Activated naive CD4-positive, alpha-beta T cell treated with anti-CD3 and anti-CD28 coated beads, Interleukin-2, amount 10 ng/mL, durations not matched to agents 7 days and 5 days (primary cell): ENCODE measurements around the gene ELN.

ENCODE experiments used
- CTCF ChIA-PET: fragments of 350-600 bp; sonication (Branson Sonifier 250); formaldehyde crosslinking; loops from one replicate; lab custom pipeline; 2021; ENCODE audit warnings: antibody characterized with exemption; lab: Charles Lee
- DNase-seq: peaks from one replicate; pipeline ENCODE4 v3.0.0-alpha.2; 2020
- H3K27ac Mint-ChIP-seq: one replicate; pipeline ENCODE4 v1.8.0; 2021; ENCODE audit warnings: mild to moderate bottlenecking, moderate library complexity, mixed read lengths
- H3K27me3 Mint-ChIP-seq: one replicate; pipeline ENCODE4 v1.8.0; 2021; ENCODE audit warnings: mild to moderate bottlenecking, mixed read lengths
- H3K36me3 Mint-ChIP-seq: one replicate; pipeline ENCODE4 v1.8.0; 2021; ENCODE audit warnings: mixed read lengths
- H3K4me1 Mint-ChIP-seq: one replicate; pipeline ENCODE4 v1.8.0; 2021; ENCODE audit warnings: mixed read lengths
- H3K4me3 Mint-ChIP-seq: one replicate; pipeline ENCODE4 v1.8.0; 2021; ENCODE audit warnings: mild to moderate bottlenecking, moderate library complexity, mixed read lengths
- H3K9me3 Mint-ChIP-seq: one replicate; pipeline ENCODE4 v1.8.0; 2021; ENCODE audit warnings: mixed read lengths

The ELN gene

GRCh38 chr7:74023786-74024185 is 4.2 kb upstream of the ELN start:
- Mint-ChIP-seq H3K27ac (no peak overlapping the region), H3K36me3 (no peaks in the 10 kb centered on the region), H3K27me3 (peaks cover 53% of the 10 kb centered on the region), H3K4me1 (no peaks in the 10 kb centered on the region), H3K9me3 (no peaks in the 10 kb centered on the region), H3K4me3 (no peak overlapping the region)
- no peak for DNase-seq
- CTCF ChIA-PET: no interaction called here

DNA sequence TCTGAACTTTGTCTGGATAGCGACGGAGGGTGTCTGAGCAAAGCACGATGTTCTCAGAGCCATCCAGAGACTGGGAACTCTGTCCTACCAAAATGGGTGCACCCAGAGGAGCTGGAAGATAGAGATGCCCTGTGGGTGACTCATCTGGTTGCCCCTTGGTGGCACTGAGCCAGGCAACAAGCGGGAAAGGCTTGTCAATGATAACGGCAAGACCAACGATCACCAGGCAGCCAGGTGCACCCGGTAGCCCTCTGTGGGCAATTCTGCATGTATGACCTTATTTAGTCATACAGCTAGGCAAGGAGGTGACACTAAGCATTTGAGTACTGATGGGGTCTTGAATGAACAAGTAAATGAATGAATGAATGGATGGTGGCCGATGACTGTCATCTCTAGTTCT is 2.8 kb upstream of the ELN start:
- Mint-ChIP-seq H3K4me1 (peaks cover 3% of the 10 kb centered on the region), H3K9me3 (no peaks in the 10 kb centered on the region), H3K4me3 (no peak overlapping the region), H3K27ac (no peak overlapping the region), H3K36me3 (no peaks in the 10 kb centered on the region), H3K27me3 (peaks cover 66% of the 10 kb centered on the region)
- CTCF ChIA-PET: interaction anchor here (0.7 to 2.1 kb wide), 7 partner anchors 15 to 375 kb away, joined by 3 to 9 read pairs (median 4); no protein-coding TSS in a partner anchor
- no peak for DNase-seq

- no peak overlapping the region for H3K27ac Mint-ChIP-seq
- no peaks in the 10 kb centered on the region for H3K9me3 Mint-ChIP-seq
- H3K27me3 Mint-ChIP-seq: peaks cover 72% of the 10 kb centered on the region
- no peaks in the 10 kb centered on the region for H3K36me3 Mint-ChIP-seq
- H3K4me3 Mint-ChIP-seq: no peak overlapping the region
- peaks cover 3% of the 10 kb centered on the region for H3K4me1 Mint-ChIP-seq
- CTCF ChIA-PET: interaction anchor here (0.5 to 2.1 kb wide), 18 partner anchors 10 to 503 kb away, joined by 3 to 14 read pairs (median 4); no protein-coding TSS in a partner anchor
- DNase-seq: no peak
Measured at GRCh38 chr7:74025730-74026129, 2.2 kb upstream of the ELN start.

GRCh38 chr7:74026406-74026902 is 1.5 kb upstream of the ELN start:
- H3K36me3 Mint-ChIP-seq: no peaks in the 10 kb centered on the region
- DNase-seq: no peak
- peaks cover 3% of the 10 kb centered on the region for H3K4me1 Mint-ChIP-seq
- CTCF ChIA-PET: interaction anchor here (0.7 to 2.1 kb wide), 30 partner anchors 8 to 374 kb away, joined by 3 to 14 read pairs (median 4); no protein-coding TSS in a partner anchor
- peaks cover 79% of the 10 kb centered on the region for H3K27me3 Mint-ChIP-seq
- H3K4me3 Mint-ChIP-seq: no peak overlapping the region
- H3K9me3 Mint-ChIP-seq: no peaks in the 10 kb centered on the region
- no peak overlapping the region for H3K27ac Mint-ChIP-seq

GRCh38 chr7:74026903-74027682 is 880 bp upstream of the ELN start:
- H3K27me3 Mint-ChIP-seq: peaks cover 85% of the 10 kb centered on the region
- no peak overlapping the region for H3K27ac Mint-ChIP-seq
- peaks cover 3% of the 10 kb centered on the region for H3K4me1 Mint-ChIP-seq
- no peaks in the 10 kb centered on the region for H3K36me3 Mint-ChIP-seq
- H3K9me3 Mint-ChIP-seq: no peaks in the 10 kb centered on the region
- DNase-seq: peak; percentile 74
- CTCF ChIA-PET: interaction anchor here (0.6 to 2.1 kb wide), 28 partner anchors 9 to 1692 kb away, joined by 3 to 14 read pairs (median 4); no protein-coding TSS in a partner anchor
- H3K4me3 Mint-ChIP-seq: no peak overlapping the region

- Mint-ChIP-seq H3K36me3 (no peaks in the 10 kb centered on the region), H3K4me3 (no peak overlapping the region), H3K27me3 (peaks cover 95% of the 10 kb centered on the region), H3K9me3 (no peaks in the 10 kb centered on the region), H3K4me1 (peaks cover 3% of the 10 kb centered on the region), H3K27ac (no peak overlapping the region)
- CTCF ChIA-PET: interaction anchor here (1.2 kb wide), 1 partner anchor 122 kb away, joined by 3 read pairs; no protein-coding TSS in a partner anchor
- no peak for DNase-seq
Measured at GRCh38 chr7:74028321-74028838, 407 bp downstream of the ELN start.

DNA sequence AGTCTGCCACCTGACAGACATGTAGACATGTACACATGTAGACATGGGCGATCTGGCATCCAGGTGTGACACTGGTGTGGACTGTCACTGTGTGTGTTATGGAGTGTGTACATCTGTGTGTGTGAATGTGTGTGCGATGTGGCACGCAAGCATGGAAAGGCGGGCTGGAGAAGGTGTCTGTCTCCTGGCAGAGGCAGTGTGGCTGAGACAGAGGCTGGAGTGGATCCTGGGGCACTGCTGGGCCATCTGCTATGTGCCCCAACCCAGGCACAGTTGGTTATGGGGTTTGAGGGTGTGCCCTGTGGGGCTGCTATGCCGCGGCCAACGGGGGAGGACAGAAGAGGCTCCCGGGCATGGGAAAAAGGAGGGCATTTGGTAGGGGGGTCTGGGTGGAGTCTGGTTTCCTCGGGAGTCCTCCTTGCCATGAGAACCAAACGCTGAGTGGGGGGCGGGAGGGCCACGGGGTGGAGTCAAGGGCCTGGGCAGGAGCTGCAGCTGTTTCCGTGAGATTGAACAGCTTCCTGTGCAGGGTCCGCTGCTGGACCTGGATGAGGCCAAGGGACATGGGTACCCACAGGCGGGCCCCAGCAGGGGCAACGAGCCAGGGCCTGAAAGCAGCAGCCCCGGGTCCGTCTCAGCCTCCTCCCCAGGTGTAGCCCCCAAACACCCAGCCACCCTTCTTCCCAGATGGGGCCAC is 1.3 kb downstream of the ELN start:
- H3K27ac Mint-ChIP-seq: no peak overlapping the region
- CTCF ChIA-PET: interaction anchor here (1.2 to 1.4 kb wide), 2 partner anchors 123 to 372 kb away, joined by 3 to 4 read pairs; no protein-coding TSS in a partner anchor
- H3K36me3 Mint-ChIP-seq: no peaks in the 10 kb centered on the region
- H3K27me3 Mint-ChIP-seq: peaks cover 87% of the 10 kb centered on the region
- H3K9me3 Mint-ChIP-seq: no peaks in the 10 kb centered on the region
- H3K4me3 Mint-ChIP-seq: no peak overlapping the region
- DNase-seq: no peak
- H3K4me1 Mint-ChIP-seq: peaks cover 3% of the 10 kb centered on the region

GRCh38 chr7:74029991-74030415 is 2.0 kb downstream of the ELN start:
- Mint-ChIP-seq H3K4me3 (no peak overlapping the region), H3K4me1 (peaks cover 3% of the 10 kb centered on the region), H3K36me3 (no peaks in the 10 kb centered on the region), H3K9me3 (no peaks in the 10 kb centered on the region), H3K27me3 (peaks cover 80% of the 10 kb centered on the region), H3K27ac (no peak overlapping the region)
- DNase-seq: no peak
- CTCF ChIA-PET: interaction anchor here (1.4 kb wide), 1 partner anchor 371 kb away, joined by 4 read pairs; no protein-coding TSS in a partner anchor

DNA sequence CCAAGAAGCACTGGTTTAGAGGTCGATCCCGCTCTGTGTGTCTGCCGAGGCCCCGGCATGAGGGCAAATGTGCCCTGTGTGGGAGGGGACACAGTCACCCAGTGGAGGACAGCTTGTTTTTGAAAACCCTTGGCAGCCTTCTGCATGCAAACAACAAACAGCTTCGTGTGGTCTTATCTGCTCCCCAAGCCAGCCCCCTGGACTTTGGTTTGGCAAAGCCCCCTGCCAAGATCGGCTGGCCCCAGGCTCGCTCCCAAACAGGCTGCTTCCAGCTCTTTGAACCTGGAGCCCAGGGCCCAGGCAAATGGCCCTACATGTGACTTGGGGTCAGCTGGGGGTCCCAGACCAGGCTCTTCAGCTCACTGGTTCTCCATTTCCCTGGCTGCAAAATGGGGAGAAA is 2.9 kb downstream of the ELN start:
- Mint-ChIP-seq H3K9me3 (no peaks in the 10 kb centered on the region), H3K27ac (no peak overlapping the region), H3K4me1 (peaks cover 3% of the 10 kb centered on the region), H3K4me3 (no peak overlapping the region), H3K36me3 (no peaks in the 10 kb centered on the region), H3K27me3 (peaks cover 72% of the 10 kb centered on the region)
- no peak for DNase-seq
- CTCF ChIA-PET: interaction anchor here (0.9 to 1.4 kb wide), 2 partner anchors 15 to 370 kb away, joined by 3 to 4 read pairs; no protein-coding TSS in a partner anchor

DNA sequence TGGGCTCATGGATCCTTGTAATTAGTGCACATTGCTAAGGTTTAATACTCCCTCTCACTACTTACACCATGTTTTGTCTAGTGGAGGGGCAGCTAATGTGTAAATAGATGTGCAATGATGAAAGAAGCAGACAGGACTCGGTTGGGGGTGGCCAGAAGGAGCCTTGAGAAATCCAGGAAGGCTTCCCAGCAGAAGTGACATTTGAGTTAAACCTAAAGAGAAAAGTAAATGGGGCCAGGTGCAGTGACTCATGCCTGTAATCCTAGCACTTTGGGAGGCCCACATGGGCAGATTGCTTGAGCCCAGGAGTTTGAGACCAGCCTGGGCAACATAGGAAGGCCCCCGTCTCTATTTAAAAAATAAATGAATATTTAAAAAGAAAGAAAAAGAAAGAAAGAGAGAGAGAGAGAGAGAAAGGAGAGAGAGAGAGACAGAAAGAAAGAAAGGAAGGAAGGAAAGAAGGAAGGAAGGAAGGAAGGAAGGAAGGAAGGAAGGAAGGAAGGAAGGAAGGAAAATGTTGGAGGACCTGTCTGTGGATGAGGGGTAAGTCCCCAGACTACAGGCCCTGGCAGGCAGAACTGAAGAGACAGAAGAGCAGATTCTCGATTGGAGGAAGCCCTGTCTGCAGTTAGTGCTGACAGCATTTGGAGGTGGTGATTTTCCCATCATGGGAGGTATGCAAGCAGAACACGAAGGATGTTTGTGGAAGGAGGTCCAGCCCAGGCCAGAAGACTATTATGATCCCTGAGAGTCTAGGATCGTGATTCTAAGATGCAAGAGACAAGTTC is 3.6 kb downstream of the ELN start:
- H3K4me1 Mint-ChIP-seq: peaks cover 3% of the 10 kb centered on the region
- H3K4me3 Mint-ChIP-seq: no peak overlapping the region
- H3K27me3 Mint-ChIP-seq: peaks cover 64% of the 10 kb centered on the region
- CTCF ChIA-PET: interaction anchor here (0.6 to 0.9 kb wide), 2 partner anchors 15 to 166 kb away, joined by 3 read pairs; no protein-coding TSS in a partner anchor
- no peaks in the 10 kb centered on the region for H3K36me3 Mint-ChIP-seq
- no peak overlapping the region for H3K27ac Mint-ChIP-seq
- H3K9me3 Mint-ChIP-seq: no peaks in the 10 kb centered on the region
- no peak for DNase-seq

- Mint-ChIP-seq H3K27me3 (peaks cover 59% of the 10 kb centered on the region), H3K4me3 (no peak overlapping the region), H3K36me3 (no peaks in the 10 kb centered on the region), H3K9me3 (no peaks in the 10 kb centered on the region), H3K27ac (no peak overlapping the region), H3K4me1 (peaks cover 3% of the 10 kb centered on the region)
- CTCF ChIA-PET: no interaction called here
- DNase-seq: no peak
Measured at GRCh38 chr7:74032191-74032490, 4.2 kb downstream of the ELN start.

GRCh38 chr7:74032624-74033371 is 4.8 kb downstream of the ELN start:
- H3K4me1 Mint-ChIP-seq: peaks cover 3% of the 10 kb centered on the region
- no peak overlapping the region for H3K27ac Mint-ChIP-seq
- no peaks in the 10 kb centered on the region for H3K36me3 Mint-ChIP-seq
- no peak overlapping the region for H3K4me3 Mint-ChIP-seq
- CTCF ChIA-PET: no interaction called here
- no peak for DNase-seq
- H3K27me3 Mint-ChIP-seq: peaks cover 52% of the 10 kb centered on the region
- H3K9me3 Mint-ChIP-seq: no peaks in the 10 kb centered on the region
